Nasal cavity respiratory epithelium epithelial cell of viscerocranial mucosa (primary cell): ENCODE results near the gene LYPD5. TPM values are rescaled to one million over a fixed set of nuclear protein-coding genes. Genes with fewer than 3 reads are reported as not detected.

ENCODE experiments used
- total RNA-seq: library from RNA; depleted of rRNA; stranded (reverse); fragments of >200 nt; gene quantifications from 2 replicates; pipeline ENCODE4 v1.2.3, GENCODE V29; 2014

LYPD5 gene, protein sequence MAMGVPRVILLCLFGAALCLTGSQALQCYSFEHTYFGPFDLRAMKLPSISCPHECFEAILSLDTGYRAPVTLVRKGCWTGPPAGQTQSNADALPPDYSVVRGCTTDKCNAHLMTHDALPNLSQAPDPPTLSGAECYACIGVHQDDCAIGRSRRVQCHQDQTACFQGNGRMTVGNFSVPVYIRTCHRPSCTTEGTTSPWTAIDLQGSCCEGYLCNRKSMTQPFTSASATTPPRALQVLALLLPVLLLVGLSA
- 1.8 and 16.4 TPM in 2 replicates for total RNA-seq

DNA sequence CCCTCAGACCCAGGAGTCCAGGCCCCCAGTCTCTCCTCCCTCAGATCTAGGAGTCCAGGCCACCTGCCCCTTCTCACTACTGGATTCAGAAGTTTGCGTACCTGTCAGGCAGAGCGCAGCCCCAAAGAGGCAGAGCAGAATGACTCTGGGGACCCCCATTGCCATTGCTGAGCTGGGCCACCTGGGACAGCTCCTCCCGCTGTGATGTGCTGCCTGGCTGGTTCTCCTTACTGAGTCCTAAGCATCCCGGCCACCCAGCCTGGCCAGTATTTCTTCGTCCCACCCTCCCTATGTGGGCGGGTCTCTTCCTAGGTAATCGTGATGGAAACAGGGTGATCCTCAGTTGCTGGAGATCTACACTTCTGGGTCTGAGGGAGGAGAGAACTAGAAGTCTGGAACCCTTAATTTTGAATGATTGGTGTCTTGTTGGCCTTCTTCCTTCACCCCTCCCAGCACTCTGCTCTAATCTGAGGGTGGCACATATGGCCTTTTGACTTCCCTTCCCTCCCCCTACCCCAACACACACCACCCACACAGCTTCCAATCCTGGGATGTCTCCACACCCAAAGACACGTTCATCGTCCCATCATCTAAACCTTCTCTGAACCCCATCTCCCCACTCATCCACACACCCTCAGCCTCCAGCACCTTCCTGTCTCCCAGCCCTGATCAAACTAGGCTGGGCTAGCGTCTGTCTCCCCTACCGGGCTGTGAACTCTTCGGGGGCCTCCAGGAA, at the start of gene LYPD5:
TSS of gene LYPD5 (minus strand) at position 232 of the 736 bp plus-strand sequence. CDS start at position 165, 67 bp downstream.

DNA sequence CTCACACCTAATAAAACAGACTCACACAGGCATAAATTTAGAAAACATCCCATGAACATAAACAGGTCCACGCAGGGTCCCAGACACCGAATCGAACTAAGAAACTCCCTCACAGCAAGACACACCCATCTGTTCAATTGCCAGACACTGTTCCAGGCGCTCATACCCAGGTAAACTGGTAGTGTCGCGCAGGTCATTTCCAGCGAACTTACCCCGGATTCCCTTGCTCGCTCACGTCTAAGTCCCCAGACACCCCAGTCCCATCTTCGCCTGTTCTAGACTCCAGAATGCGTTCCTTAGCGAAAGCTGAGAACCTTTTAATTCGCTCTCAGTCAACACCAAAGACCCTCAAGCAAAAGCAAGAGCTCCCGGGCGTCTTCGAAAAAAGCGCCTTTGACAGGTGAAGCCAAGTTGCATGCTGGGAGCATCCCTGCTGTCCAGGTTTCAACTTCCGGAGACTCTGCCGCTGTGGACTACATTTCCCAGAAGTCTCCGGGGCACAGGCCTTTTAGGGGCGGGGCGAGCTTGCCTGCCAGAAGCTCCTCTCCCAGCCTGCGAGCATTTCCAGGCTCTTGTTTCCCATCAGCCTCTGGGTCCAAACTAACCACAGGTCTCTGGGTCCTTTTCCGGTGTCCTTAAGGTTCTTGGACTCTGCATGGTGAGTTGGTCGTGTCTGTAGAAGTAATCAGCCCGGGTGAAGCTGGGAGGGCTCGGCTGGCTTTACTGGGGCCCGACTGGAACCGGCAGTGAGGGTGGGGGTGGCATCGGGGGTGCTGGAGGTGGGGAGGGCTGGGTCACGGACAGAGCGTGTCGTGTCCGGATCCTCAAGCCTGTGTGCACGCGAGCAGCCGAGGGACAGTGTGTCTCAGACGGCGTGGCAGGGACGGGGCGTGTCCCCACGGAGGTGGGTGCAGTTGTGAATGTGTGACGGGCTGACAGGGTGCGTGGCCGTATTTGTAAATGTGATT, 24.8 kb upstream of the LYPD5 start, which contains the start of gene ZNF283:
TSS of gene ZNF283 (plus strand) at position 535 of the 968 bp plus-strand sequence. CDS start 6,184 bp downstream, outside the sequence.

DNA sequence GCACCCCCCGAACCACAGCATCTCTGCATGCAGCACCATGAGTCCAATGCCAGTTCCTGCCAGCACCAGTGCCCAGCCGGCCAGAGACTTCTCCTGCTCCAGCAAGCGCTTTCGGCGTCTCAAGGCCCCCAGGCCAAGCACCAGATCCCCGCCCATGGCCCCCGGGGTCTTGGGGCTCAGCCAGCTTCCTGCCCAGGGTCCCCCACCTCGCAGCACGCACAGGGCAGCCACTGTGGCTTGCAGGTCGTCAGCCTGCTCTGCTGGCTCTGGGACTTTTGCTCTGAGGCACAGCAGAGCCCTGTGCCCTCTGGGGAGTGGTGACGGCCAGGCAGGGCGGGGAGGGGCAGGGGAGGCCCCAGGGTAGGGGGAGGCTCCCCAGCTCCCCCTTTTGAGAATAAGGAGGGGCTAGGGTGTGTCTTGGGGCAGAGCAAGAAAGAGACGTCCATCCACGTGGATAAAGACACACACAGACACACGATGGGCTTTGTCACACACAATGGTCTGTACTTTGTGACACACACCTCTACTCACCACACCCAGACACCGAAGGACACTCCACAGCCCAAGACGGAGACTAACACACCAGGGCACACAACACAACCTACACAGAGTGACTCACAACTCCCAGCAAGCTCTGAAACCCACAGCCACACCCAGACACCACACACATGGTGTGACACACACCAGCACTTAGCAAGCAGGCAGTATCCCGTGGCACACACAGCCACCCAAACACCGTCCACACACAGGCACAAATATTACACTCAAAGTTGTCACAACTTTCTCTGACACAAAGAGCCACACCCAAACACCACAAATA, 21.3 kb downstream of the LYPD5 start, which contains the start of gene KCNN4:
TSS of gene KCNN4 (minus strand) at position 268 of the 820 bp plus-strand sequence. CDS start at position 156, 112 bp downstream.

DNA sequence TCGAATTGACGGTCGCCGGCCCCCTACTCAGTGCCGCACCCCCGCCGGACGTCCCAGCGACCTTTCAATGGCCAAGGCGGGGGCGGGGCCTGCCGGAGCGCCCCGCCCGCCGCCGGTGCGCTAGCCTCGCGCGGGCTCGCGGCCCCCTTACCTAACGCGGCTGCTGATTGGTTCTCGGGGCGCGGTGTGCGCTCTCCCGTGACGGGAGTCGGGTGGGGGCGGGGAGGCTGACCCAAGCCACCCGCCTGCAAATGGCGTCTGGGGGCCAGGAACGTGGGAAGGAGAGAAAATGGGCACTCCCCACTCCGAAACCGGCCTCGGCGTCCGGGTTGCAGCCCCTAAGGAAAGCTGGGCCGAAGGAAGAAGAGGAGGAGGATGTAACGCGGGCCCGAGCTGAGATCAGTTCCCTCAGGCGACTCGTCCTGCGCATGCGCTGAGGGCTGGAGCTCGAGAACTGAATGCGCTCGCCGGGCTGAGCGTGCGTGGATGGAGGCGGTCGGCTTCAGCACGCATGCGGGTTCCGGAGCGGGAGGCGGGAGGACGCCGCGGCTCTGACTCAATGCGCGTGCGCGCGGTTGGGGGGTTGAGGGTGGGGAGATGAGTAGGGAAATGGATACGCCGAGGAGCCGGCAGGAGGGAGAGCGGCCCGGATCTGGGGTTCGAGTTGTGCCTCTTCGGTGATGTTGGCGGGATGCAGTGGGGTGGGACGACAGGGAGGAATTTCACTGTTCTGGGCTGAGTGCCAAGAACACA, 47.6 kb downstream of the LYPD5 start, which contains the start of gene SMG9:
TSS of gene SMG9 (minus strand) at position 460 of the 753 bp plus-strand sequence. CDS start 4,221 bp downstream, outside the sequence.

Other genes with a start within 250 kb of the LYPD5 start
- 9.0 and 10.9 TPM in 2 replicates for gene XRCC1, start 226.9 kb downstream of the LYPD5 start, total RNA-seq
- 0.50 and 1.4 TPM in 2 replicates for gene PINLYP, start 226.6 kb downstream of the LYPD5 start, total RNA-seq
- gene IRGQ, start 206.3 kb downstream of the LYPD5 start, total RNA-seq: 16.7 and 30.0 TPM in 2 replicates
- gene ZNF576, start 205.9 kb downstream of the LYPD5 start, total RNA-seq: 9.2 TPM in 2 replicates
- 0.07 TPM in 1 of 2 replicates, not detected in the other for gene SRRM5, start 190.4 kb downstream of the LYPD5 start, total RNA-seq
- 15.5 and 19.8 TPM in 2 replicates for gene ZNF428, start 182.8 kb downstream of the LYPD5 start, total RNA-seq
- gene CADM4, start 162.6 kb downstream of the LYPD5 start, total RNA-seq: 11.6 and 18.7 TPM in 2 replicates
- 60.8 and 78.7 TPM in 2 replicates for gene PLAUR, start 132.3 kb downstream of the LYPD5 start, total RNA-seq
- not detected in 2 replicates for gene IRGC, start 86.4 kb downstream of the LYPD5 start, total RNA-seq
- 4.1 and 9.4 TPM in 2 replicates for gene SMG9, start 47.5 kb downstream of the LYPD5 start, total RNA-seq
- 1.4 and 13.7 TPM in 2 replicates for gene KCNN4, start 21.5 kb downstream of the LYPD5 start, total RNA-seq
- 13.3 and 20.5 TPM in 2 replicates for gene ZNF283, start 24.9 kb upstream of the LYPD5 start, total RNA-seq
- gene ZNF404, start 81.5 kb upstream of the LYPD5 start, total RNA-seq: 3.1 and 4.7 TPM in 2 replicates
- gene ZNF45, start 132.8 kb upstream of the LYPD5 start, total RNA-seq: 17.3 and 19.1 TPM in 2 replicates
- gene ZNF221, start 148.8 kb upstream of the LYPD5 start, total RNA-seq: 2.4 and 7.2 TPM in 2 replicates
- 9.2 and 10.4 TPM in 2 replicates for gene ZNF155, start 181.7 kb upstream of the LYPD5 start, total RNA-seq
- gene ZNF230, start 200.5 kb upstream of the LYPD5 start, total RNA-seq: 3.4 and 3.6 TPM in 2 replicates
- 8.0 and 14.4 TPM in 2 replicates for gene ZNF222, start 222.9 kb upstream of the LYPD5 start, total RNA-seq
- 4.8 and 5.5 TPM in 2 replicates for gene ZNF223, start 249.6 kb upstream of the LYPD5 start, total RNA-seq